Measurements from ENCODE around the gene CCDC190.

Gene CCDC190

DNA sequence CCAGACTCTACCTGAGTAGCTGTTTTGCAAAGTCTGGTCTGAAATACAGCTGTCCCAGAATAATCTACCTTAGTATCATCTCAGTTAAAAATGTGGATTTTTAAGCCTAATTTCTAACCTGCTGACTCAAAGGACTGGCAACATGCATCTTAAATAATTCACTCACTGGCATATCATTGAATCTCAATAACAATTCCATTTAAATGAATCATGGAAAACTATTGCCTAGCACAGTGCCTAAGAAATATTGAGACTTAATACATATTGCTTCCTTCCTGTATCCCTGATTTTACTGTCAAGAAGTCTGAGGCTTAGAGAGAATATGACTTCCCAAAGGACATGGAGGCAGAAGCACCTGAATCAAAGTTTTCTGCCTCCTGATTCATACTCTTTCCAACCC lies 3.1 kb downstream of the CCDC190 start:
- H3K9ac ChIP-seq (ENCODE audit: low read length in 5 of 5): no peak overlapping the region
- no peaks in the 10 kb centered on the region for H3K27me3 ChIP-seq (ENCODE audit: control insufficient read depth in 5 of 5, insufficient read depth in 4 of 5, low read length in 5 of 5)
- H3K27ac ChIP-seq (ENCODE audit: low read depth, low read length): no peak overlapping the region
- no peak overlapping the region for H3K4me3 ChIP-seq (ENCODE audit: low read depth in 1 of 5, low read length in 5 of 5)
- peaks cover 0 to 8% (median 0%) of the 10 kb centered on the region in 5 donors for H3K4me1 ChIP-seq (ENCODE audit: control insufficient read depth in 5 of 5, insufficient read depth in 5 of 5, low read length in 5 of 5)
- H3K36me3 ChIP-seq (ENCODE audit: control insufficient read depth in 5 of 5, insufficient read depth in 5 of 5, low read length in 5 of 5): no peaks in the 10 kb centered on the region
- H3K9me3 ChIP-seq (ENCODE audit: control insufficient read depth in 5 of 5, low read length in 5 of 5): no peaks in the 10 kb centered on the region

DNA sequence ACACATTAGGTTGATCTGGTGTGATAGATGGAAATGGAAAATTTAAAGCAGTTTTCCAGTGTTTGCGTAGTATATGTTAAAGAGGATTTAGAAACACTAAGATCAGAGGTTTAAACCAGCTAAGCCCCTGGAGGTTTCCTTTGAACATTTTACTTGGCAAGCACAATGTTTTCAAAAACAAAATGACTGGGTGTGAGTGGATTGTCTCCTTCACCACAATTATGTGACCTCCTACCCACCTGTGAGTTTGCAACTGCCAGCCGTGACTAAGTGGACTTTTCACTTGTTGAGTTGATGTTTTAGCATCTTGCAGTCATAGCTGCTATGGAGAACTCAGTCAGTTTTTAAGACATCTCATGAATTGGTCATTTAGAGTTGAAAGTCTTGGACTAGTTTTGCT lies 4.7 kb downstream of the CCDC190 start:
- H3K4me1 ChIP-seq (ENCODE audit: control insufficient read depth in 5 of 5, insufficient read depth in 5 of 5, low read length in 5 of 5): peaks cover 0 to 4% (median 0%) of the 10 kb centered on the region in 5 donors
- H3K36me3 ChIP-seq (ENCODE audit: control insufficient read depth in 5 of 5, insufficient read depth in 5 of 5, low read length in 5 of 5): no peaks in the 10 kb centered on the region
- H3K4me3 ChIP-seq (ENCODE audit: low read depth in 1 of 5, low read length in 5 of 5): no peak overlapping the region
- H3K27me3 ChIP-seq (ENCODE audit: control insufficient read depth in 5 of 5, insufficient read depth in 4 of 5, low read length in 5 of 5): peaks cover 0 to under 1% (median 0%) of the 10 kb centered on the region in 5 donors
- no peak overlapping the region for H3K9ac ChIP-seq (ENCODE audit: low read length in 5 of 5)
- no peak overlapping the region for H3K27ac ChIP-seq (ENCODE audit: low read depth, low read length)
- no peaks in the 10 kb centered on the region for H3K9me3 ChIP-seq (ENCODE audit: control insufficient read depth in 5 of 5, low read length in 5 of 5)

DNA sequence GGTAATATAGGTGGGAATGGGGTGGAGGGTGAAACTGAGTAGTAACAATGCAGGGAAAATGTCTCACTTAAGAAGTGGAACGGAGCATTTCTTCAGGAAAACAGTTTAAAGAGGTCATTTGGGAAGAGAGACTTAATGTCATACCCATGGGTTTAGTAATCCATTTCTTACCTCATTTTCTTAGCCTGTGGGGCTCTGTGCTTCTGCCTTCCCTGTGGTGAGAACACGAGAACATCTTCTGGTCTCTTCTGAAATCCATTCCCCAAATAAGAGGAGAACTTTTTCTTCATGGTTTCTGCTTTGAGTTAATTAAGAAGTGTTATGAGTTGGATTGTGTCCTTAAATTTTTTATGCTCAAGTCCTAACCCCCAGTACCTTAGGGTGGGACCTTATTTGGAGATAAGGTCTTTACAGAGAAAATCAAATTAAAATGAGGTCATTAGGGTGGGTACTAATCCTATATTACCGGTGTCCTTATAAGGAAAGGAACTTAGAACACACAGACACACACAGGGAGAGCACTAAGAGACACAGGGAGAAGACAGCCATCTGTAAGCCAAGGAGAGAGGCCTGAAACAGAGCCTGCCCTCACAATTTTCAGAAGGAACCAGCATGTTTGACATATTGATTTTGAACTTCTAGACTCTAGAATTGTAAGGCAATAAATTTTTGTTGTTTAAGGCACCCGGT lies 5.4 kb downstream of the CCDC190 start:
- Histone ChIP-seq H3K9ac (ENCODE audit: low read length in 5 of 5) (peak overlapping the region in 1 of 5 donors; percentile 18), H3K4me1 (ENCODE audit: control insufficient read depth in 5 of 5, insufficient read depth in 5 of 5, low read length in 5 of 5) (no peaks in the 10 kb centered on the region), H3K36me3 (ENCODE audit: control insufficient read depth in 5 of 5, insufficient read depth in 5 of 5, low read length in 5 of 5) (no peaks in the 10 kb centered on the region), H3K9me3 (ENCODE audit: control insufficient read depth in 5 of 5, low read length in 5 of 5) (no peaks in the 10 kb centered on the region), H3K27ac (ENCODE audit: low read depth, low read length) (no peak overlapping the region), H3K4me3 (ENCODE audit: low read depth in 1 of 5, low read length in 5 of 5) (no peak overlapping the region), H3K27me3 (ENCODE audit: control insufficient read depth in 5 of 5, insufficient read depth in 4 of 5, low read length in 5 of 5) (peaks cover 0 to 3% (median 0%) of the 10 kb centered on the region in 5 donors)

DNA sequence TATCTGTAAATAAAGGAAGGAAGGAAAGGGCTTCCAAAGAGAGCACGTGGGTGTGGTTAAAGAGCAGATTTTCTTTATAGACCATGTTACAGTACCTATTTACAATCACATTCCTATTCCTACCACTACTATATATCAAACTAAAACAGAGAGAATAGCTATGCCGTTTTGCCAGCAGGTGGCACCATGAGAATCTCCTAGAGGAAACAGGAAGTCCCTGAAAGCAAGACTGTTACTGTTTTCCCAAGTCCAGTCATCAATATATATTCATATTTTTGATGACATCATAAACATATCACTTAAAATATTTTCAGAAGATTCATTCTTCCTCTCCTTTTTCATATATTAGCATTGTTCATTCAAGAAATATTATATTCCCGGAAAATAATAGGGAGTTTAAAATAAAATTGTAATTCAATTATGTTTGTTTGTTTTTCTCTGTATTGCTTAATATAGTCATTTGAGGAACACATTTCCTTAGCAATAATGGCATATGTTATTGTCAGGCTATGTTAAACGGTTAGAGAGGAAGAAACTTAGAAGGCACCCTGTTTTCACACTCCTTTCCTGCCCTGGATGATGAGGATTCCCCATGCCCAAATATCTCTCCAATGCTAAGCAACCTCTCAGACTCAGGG lies 6.6 kb downstream of the CCDC190 start:
- Histone ChIP-seq H3K27ac (ENCODE audit: low read depth, low read length) (no peak overlapping the region), H3K9ac (ENCODE audit: low read length in 5 of 5) (no peak overlapping the region), H3K36me3 (ENCODE audit: control insufficient read depth in 5 of 5, insufficient read depth in 5 of 5, low read length in 5 of 5) (no peaks in the 10 kb centered on the region), H3K4me3 (ENCODE audit: low read depth in 1 of 5, low read length in 5 of 5) (no peak overlapping the region), H3K9me3 (ENCODE audit: control insufficient read depth in 5 of 5, low read length in 5 of 5) (no peaks in the 10 kb centered on the region), H3K4me1 (ENCODE audit: control insufficient read depth in 5 of 5, insufficient read depth in 5 of 5, low read length in 5 of 5) (no peaks in the 10 kb centered on the region), H3K27me3 (ENCODE audit: control insufficient read depth in 5 of 5, insufficient read depth in 4 of 5, low read length in 5 of 5) (peaks cover 0 to 3% (median 0%) of the 10 kb centered on the region in 5 donors)

DNA sequence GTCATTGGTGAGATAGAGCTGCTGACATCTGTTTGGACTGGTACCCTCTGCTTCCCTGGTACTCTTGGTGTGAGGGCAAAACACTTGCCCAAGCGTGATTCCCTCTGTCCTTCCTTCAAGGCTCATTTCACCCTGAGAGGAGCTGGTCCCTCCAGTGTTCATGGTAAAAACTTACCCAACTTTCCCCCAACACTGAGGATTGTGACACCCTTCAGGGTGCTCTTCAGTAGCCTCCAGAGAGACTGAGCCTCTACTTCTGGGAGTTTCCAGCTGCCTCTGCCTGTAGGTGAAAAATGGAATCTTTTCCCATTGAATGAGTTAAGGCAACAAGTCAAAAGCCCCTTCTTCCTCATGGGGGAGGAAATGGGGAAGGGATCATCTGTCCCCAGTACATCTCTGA lies 9.6 kb downstream of the CCDC190 start:
- H3K36me3 ChIP-seq (ENCODE audit: control insufficient read depth in 5 of 5, insufficient read depth in 5 of 5, low read length in 5 of 5): no peaks in the 10 kb centered on the region
- no peak overlapping the region for H3K4me3 ChIP-seq (ENCODE audit: low read depth in 1 of 5, low read length in 5 of 5)
- H3K27me3 ChIP-seq (ENCODE audit: control insufficient read depth in 5 of 5, insufficient read depth in 4 of 5, low read length in 5 of 5): peaks cover 0 to 3% (median 0%) of the 10 kb centered on the region in 5 donors
- no peak overlapping the region for H3K9ac ChIP-seq (ENCODE audit: low read length in 5 of 5)
- no peaks in the 10 kb centered on the region for H3K4me1 ChIP-seq (ENCODE audit: control insufficient read depth in 5 of 5, insufficient read depth in 5 of 5, low read length in 5 of 5)
- no peaks in the 10 kb centered on the region for H3K9me3 ChIP-seq (ENCODE audit: control insufficient read depth in 5 of 5, low read length in 5 of 5)
- H3K27ac ChIP-seq (ENCODE audit: low read depth, low read length): no peak overlapping the region

DNA sequence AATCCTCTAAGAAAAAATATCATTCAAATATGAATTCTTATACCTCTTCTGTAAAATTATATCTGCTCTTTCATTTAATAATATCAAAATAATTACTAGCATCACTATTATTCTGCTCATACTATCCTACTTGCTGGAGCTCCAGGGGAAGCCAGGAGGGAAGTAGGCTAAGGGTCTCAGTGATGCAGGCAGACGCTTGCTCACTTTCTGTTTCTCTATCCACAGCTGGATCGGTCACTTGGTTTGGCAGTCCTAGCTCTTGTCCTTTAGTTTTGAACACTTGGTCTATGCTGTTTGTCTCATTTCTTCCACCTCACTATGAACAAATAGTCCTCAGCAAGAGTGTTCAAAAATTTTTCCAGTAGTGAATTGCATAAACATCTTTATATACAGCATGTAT lies 11.3 kb downstream of the CCDC190 start:
- no peaks in the 10 kb centered on the region for H3K36me3 ChIP-seq (ENCODE audit: control insufficient read depth in 5 of 5, insufficient read depth in 5 of 5, low read length in 5 of 5)
- no peaks in the 10 kb centered on the region for H3K4me1 ChIP-seq (ENCODE audit: control insufficient read depth in 5 of 5, insufficient read depth in 5 of 5, low read length in 5 of 5)
- no peaks in the 10 kb centered on the region for H3K9me3 ChIP-seq (ENCODE audit: control insufficient read depth in 5 of 5, low read length in 5 of 5)
- H3K4me3 ChIP-seq (ENCODE audit: low read depth in 1 of 5, low read length in 5 of 5): no peak overlapping the region
- peak overlapping the region in 1 of 5 donors; percentile 58 for H3K9ac ChIP-seq (ENCODE audit: low read length in 5 of 5)
- H3K27ac ChIP-seq (ENCODE audit: low read depth, low read length): no peak overlapping the region
- peaks cover 0 to 3% (median 0%) of the 10 kb centered on the region in 5 donors for H3K27me3 ChIP-seq (ENCODE audit: control insufficient read depth in 5 of 5, insufficient read depth in 4 of 5, low read length in 5 of 5)

DNA sequence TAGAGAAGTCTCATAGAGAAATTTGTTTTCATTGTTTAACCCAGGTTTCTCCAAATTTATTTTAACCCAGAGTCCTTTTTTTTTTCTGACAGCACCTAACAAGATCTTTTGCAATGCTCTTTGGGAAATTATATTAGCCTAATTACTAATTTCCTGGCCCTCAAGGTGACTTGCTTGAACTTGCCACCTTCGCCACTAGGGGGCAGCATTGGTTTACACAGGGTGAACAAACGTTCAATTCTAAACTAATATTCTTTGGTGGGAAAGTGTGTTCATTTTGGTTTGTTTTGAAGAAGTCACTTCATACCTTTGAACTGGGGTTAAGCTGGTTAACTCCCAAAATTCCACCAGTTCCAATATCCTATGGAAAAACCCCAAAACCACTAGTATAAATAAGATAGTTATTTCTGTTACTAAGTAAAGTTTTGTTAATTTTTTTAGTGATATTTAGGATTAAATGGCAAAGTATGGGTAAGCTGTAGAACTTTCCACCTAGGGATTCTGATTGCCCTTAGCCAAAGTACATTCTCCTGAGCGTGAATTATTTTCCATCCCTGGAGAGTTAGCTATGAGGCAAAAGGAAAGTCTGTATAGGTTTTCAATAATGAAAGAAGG lies 13.0 kb downstream of the CCDC190 start:
- Histone ChIP-seq H3K9ac (ENCODE audit: low read length in 5 of 5) (no peak overlapping the region), H3K4me1 (ENCODE audit: control insufficient read depth in 5 of 5, insufficient read depth in 5 of 5, low read length in 5 of 5) (no peaks in the 10 kb centered on the region), H3K27ac (ENCODE audit: low read depth, low read length) (no peak overlapping the region), H3K9me3 (ENCODE audit: control insufficient read depth in 5 of 5, low read length in 5 of 5) (no peaks in the 10 kb centered on the region), H3K4me3 (ENCODE audit: low read depth in 1 of 5, low read length in 5 of 5) (no peak overlapping the region), H3K36me3 (ENCODE audit: control insufficient read depth in 5 of 5, insufficient read depth in 5 of 5, low read length in 5 of 5) (no peaks in the 10 kb centered on the region), H3K27me3 (ENCODE audit: control insufficient read depth in 5 of 5, insufficient read depth in 4 of 5, low read length in 5 of 5) (peaks cover 0 to 3% (median 0%) of the 10 kb centered on the region in 5 donors)

DNA sequence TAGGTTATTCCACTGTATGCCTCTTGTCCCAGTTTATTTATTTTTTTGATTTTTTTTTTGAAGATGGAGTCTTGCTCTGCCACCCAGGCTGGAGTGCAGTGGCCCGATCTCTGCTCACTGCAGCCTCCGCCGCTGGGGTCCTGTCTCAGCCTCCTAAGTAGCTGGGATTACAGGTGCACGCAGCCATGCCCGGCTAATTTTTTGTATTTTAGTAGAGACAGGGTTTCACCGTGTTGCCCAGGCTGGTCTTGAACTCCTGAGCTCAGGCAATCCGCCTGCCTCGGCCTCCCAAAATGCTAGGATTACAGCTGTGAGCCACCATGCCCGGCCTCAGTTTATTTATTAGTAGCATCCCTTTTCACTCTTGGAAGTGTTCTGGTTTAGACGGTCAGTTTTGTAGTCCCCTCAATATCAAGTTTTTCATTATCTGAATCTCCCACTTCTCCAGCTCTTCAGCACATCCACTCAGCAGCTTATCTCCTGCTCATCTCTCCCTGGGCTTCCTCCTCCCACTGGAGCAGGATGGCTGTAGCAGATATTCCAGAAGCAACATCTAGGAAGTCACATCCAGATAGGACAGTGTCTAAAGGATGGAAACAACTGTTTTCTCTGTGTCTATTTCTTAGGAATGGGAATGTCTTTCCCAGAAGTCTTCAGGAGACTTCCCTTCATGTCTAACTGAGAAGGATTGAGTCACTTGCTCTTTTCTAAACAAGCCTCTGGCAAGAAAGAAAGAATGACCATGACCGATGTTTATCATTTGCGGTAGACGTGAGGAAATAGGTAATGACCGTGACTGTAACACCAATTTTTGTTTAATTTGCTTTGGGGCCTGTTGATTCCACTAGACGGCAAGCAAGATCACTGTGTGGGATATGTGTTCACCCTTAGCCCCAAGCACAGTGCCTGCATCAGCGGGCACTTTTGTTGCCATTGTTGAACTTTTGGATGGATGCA lies 14.4 kb downstream of the CCDC190 start:
- Histone ChIP-seq H3K4me1 (ENCODE audit: control insufficient read depth in 5 of 5, insufficient read depth in 5 of 5, low read length in 5 of 5) (no peaks in the 10 kb centered on the region), H3K4me3 (ENCODE audit: low read depth in 1 of 5, low read length in 5 of 5) (no peak overlapping the region), H3K9ac (ENCODE audit: low read length in 5 of 5) (no peak overlapping the region), H3K36me3 (ENCODE audit: control insufficient read depth in 5 of 5, insufficient read depth in 5 of 5, low read length in 5 of 5) (no peaks in the 10 kb centered on the region), H3K27ac (ENCODE audit: low read depth, low read length) (no peak overlapping the region), H3K9me3 (ENCODE audit: control insufficient read depth in 5 of 5, low read length in 5 of 5) (no peaks in the 10 kb centered on the region), H3K27me3 (ENCODE audit: control insufficient read depth in 5 of 5, insufficient read depth in 4 of 5, low read length in 5 of 5) (peaks cover 0 to 3% (median 0%) of the 10 kb centered on the region in 5 donors)

DNA sequence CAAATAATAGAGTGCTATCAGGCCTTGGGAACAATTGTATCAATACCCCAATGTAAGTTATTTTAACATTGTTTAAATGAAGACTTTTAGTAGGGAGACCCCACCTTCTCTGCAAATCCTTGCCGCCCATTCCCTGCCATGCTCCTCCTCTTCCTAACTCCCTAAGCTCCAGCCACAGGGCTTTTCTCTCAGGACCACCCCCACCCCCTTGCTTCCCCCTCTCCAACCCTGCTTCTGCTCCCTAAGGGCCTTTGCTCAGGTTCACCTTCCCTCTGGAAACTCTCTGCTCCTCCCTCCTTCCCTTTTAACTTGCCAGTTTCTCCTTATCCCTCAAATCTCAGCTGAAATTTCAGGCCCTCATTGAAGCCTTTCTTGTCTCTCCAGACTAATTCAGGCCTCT lies 16.8 kb downstream of the CCDC190 start:
- H3K36me3 ChIP-seq (ENCODE audit: control insufficient read depth in 5 of 5, insufficient read depth in 5 of 5, low read length in 5 of 5): no peaks in the 10 kb centered on the region
- H3K4me1 ChIP-seq (ENCODE audit: control insufficient read depth in 5 of 5, insufficient read depth in 5 of 5, low read length in 5 of 5): no peaks in the 10 kb centered on the region
- H3K27ac ChIP-seq (ENCODE audit: low read depth, low read length): no peak overlapping the region
- no peak overlapping the region for H3K4me3 ChIP-seq (ENCODE audit: low read depth in 1 of 5, low read length in 5 of 5)
- H3K9me3 ChIP-seq (ENCODE audit: control insufficient read depth in 5 of 5, low read length in 5 of 5): peaks cover 0 to 4% (median 2%) of the 10 kb centered on the region in 5 donors
- H3K27me3 ChIP-seq (ENCODE audit: control insufficient read depth in 5 of 5, insufficient read depth in 4 of 5, low read length in 5 of 5): no peaks in the 10 kb centered on the region
- H3K9ac ChIP-seq (ENCODE audit: low read length in 5 of 5): no peak overlapping the region
